ENCODE data around the gene TMEM186. TPM values are rescaled to one million over a fixed set of nuclear protein-coding genes. Genes with fewer than 3 reads are reported as not detected.

The TMEM186 gene
- total and polyA plus RNA-seq, 2 of the 8 experiments (the other 6 are each of a cell fraction or from before 2014, with no cell fraction given), result 13.1 TPM

DNA sequence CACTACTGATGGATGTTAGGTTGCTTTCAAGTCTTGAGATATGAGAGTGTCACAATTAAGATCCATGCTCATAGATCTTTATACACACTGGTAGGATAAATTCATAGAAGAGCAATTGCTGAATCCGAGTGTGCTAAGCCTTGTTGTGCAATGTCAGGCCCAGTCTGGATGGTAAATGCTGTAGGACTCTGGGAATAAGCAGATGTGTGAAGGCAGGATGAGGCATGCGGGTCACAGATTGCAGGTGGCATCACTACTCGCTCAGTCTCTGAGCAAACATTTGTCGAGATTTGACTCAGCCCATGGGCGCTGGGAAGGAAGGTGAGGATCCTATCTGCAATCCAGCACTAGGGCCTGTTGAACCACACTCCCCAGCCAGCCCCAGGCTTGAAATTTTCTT is 40.7 kb downstream of the TMEM186 start:
- Histone ChIP-seq H3K27ac (ENCODE audit: low read depth, low read length) (no peak overlapping the region), H3K79me2 (ENCODE audit: control insufficient read depth in 1 of 2, insufficient read depth in 2 of 2, low read length in 2 of 2) (no peaks in the 10 kb centered on the region; a peak in 1 of 4 replicates), H4K8ac (ENCODE audit: extremely low read depth, insufficient read depth, low read length) (no peak overlapping the region), H4K20me1 (replicated peaks in 1 of 2; ENCODE audit: control insufficient read depth in 1 of 2, insufficient read depth in 2 of 2, low read length in 2 of 2) (no peaks in the 10 kb centered on the region), H2BK5ac (ENCODE audit: low read depth, low read length) (no peak overlapping the region), H3K18ac (ENCODE audit: extremely low read depth, low read length) (no peak overlapping the region), H3K4me2 (ENCODE audit: insufficient read depth in 1 of 2, low read depth in 2 of 2, low read length in 2 of 2) (no peak overlapping the region), H2BK15ac (ENCODE audit: low read length) (0 out of 2 replicates have a peak overlapping the region, but pooled peaks have one; percentile 40), H3K14ac (ENCODE audit: insufficient read length) (no peak overlapping the region), H3K27me3 (replicated peaks in 1 of 4; ENCODE audit: control insufficient read depth in 3 of 4, extremely low read depth in 1 of 4, insufficient read depth in 3 of 4, low read length in 3 of 4) (no peaks in the 10 kb centered on the region), H3K4me3 (ENCODE audit: extremely low read depth in 1 of 4, insufficient read depth in 2 of 4, low read depth in 3 of 4, low read length in 4 of 4) (no peak overlapping the region), H3K36me3 (ENCODE audit: control insufficient read depth in 2 of 4, insufficient read depth in 4 of 4, low read length in 3 of 4) (no peaks in the 10 kb centered on the region; a peak in 1 of 8 replicates), H3K4ac (replicated peaks; ENCODE audit: insufficient read length, low read depth, low read length) (no peak overlapping the region), H3K9ac (replicated peaks in 1 of 4; ENCODE audit: extremely low read depth in 1 of 4, low read depth in 3 of 4, low read length in 3 of 4) (no peak overlapping the region), H3K23ac (ENCODE audit: insufficient read length) (no peak overlapping the region), H3K4me1 (replicated peaks in 1 of 4; ENCODE audit: control insufficient read depth in 3 of 4, insufficient read depth in 4 of 4, low read length in 3 of 4) (no peaks in the 10 kb centered on the region), H3K56ac (replicated peaks; ENCODE audit: insufficient read length, low read depth, low read length) (no peak overlapping the region), H2AK5ac (ENCODE audit: low read depth, low read length) (no peak overlapping the region), H4K91ac (replicated peaks; ENCODE audit: insufficient read length, low read length) (no peak overlapping the region), H2BK20ac (ENCODE audit: low read length) (no peak overlapping the region), H4K5ac (ENCODE audit: insufficient read length, low read depth, low read length) (no peak overlapping the region), H2BK120ac (replicated peaks; ENCODE audit: low read depth, low read length) (no peak overlapping the region), H3K23me2 (ENCODE audit: low read depth, low read length) (no peaks in the 10 kb centered on the region), H2AFZ (ENCODE audit: low read length) (no peak overlapping the region), H3K9me3 (ENCODE audit: insufficient read depth in 2 of 2, low read depth in 1 of 2, low read length in 1 of 2) (no peaks in the 10 kb centered on the region), H3K79me1 (ENCODE audit: low read depth, low read length) (no peaks in the 10 kb centered on the region), H2BK12ac (ENCODE audit: low read depth, low read length) (no peak overlapping the region)
- FAIRE-seq (no peak), DNase-seq (ENCODE audit: low read depth in 1 of 2, low spot score in 2 of 2) (no peak)
- ChIA-PET CTCF (ENCODE audit: partially characterized antibody) (interaction anchor here (0.6 to 2.2 kb wide), 2 partner anchors 121 to 123 kb away, joined by 3 to 5 read pairs; no protein-coding TSS in a partner anchor), POLR2A (ENCODE audit: partially characterized antibody) (no interaction called here)
- 91% methylated on average over 5 of the region's 5 CpGs; no CpG with 5 or more reads in 1 of the 2 experiments for WGBS, 2 experiments (ENCODE audit: extremely low coverage in 1 of 2, insufficient coverage in 1 of 2, insufficient read length in 1 of 2, insufficient replicate concordance in 2 of 2, low coverage in 1 of 2, low lambda C conversion rate in 2 of 2, missing lambda C conversion rate in 1 of 2)
- TF ChIP-seq PHF8 (conservative IDR thresholded peaks at IDR 0.05; ENCODE audit: low read depth, low read length) (no peak), YY1 (IDR thresholded peaks at IDR 0.05; ENCODE audit: low read depth, low read length) (no peak), CREB1 (IDR thresholded peaks at IDR 0.05) (no peak), NANOG (IDR thresholded peaks at IDR 0.05; ENCODE audit: insufficient read depth, low read depth, low read length, poor library complexity, severe bottlenecking) (no peak), TEAD4 (IDR thresholded peaks at IDR 0.05; ENCODE audit: low read depth, low read length) (no peak), ZNF274 (IDR thresholded peaks at IDR 0.05; ENCODE audit: borderline replicate concordance, extremely low read depth, low read length) (no peak), JUN (IDR thresholded peaks at IDR 0.05; ENCODE audit: low read depth, low read length) (no peak), RFX5 (IDR thresholded peaks at IDR 0.05; ENCODE audit: borderline replicate concordance, low read depth, low read length) (no peak), SUZ12 (IDR thresholded peaks at IDR 0.05; ENCODE audit: low read length) (no peak), EZH2 (IDR thresholded peaks at IDR 0.05; ENCODE audit: low read depth, low read length, severe bottlenecking) (no peak), GABPA (IDR thresholded peaks at IDR 0.05; ENCODE audit: borderline replicate concordance, insufficient read depth, low read length) (no peak)
- TF ChIP-seq, protein P1, sequence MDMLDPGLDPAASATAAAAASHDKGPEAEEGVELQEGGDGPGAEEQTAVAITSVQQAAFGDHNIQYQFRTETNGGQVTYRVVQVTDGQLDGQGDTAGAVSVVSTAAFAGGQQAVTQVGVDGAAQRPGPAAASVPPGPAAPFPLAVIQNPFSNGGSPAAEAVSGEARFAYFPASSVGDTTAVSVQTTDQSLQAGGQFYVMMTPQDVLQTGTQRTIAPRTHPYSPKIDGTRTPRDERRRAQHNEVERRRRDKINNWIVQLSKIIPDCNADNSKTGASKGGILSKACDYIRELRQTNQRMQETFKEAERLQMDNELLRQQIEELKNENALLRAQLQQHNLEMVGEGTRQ (IDR thresholded peaks at IDR 0.05; ENCODE audit: low read length), result no peak
- TF ChIP-seq, protein P2, sequence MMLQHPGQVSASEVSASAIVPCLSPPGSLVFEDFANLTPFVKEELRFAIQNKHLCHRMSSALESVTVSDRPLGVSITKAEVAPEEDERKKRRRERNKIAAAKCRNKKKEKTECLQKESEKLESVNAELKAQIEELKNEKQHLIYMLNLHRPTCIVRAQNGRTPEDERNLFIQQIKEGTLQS (IDR thresholded peaks at IDR 0.05; ENCODE audit: insufficient read depth, low read depth, low read length), result no peak

Data from H1 (cell line).